BLaER1 (cell line): Measurements from ENCODE around the gene PGLYRP3.

Experiments used
- H3K27ac ChIP-seq: shearing (Covaris generic); formaldehyde crosslinking; 2 replicates; pipeline ENCODE4 v1.8.1; 2022
- H3K27me3 ChIP-seq: shearing (Covaris generic); formaldehyde crosslinking; 2 replicates; pipeline ENCODE4 v1.8.1; 2022
- H3K36me3 ChIP-seq: shearing (Covaris generic); formaldehyde crosslinking; 2 replicates; pipeline ENCODE4 v1.8.1; 2022
- H3K4me1 ChIP-seq: shearing (Covaris generic); formaldehyde crosslinking; 2 replicates; pipeline ENCODE4 v1.8.1; 2022
- H3K4me2 ChIP-seq: shearing (Covaris generic); formaldehyde crosslinking; 2 replicates; pipeline ENCODE4 v1.8.1; 2022
- H3K4me3 ChIP-seq: shearing (Covaris generic); formaldehyde crosslinking; 2 replicates; pipeline ENCODE4 v1.8.1; 2022
- H3K9ac ChIP-seq: shearing (Covaris generic); formaldehyde crosslinking; 2 replicates; pipeline ENCODE4 v1.8.1; 2022
- H3K9me3 ChIP-seq: shearing (Covaris generic); formaldehyde crosslinking; 2 replicates; pipeline ENCODE4 v1.8.1; 2022
- H4K20me1 ChIP-seq: shearing (Covaris generic); formaldehyde crosslinking; 2 replicates; pipeline ENCODE4 v1.8.1; 2022
- Cebpa-rat ChIP-seq: shearing (Covaris generic); IDR thresholded peaks from 2 replicates; pipeline ENCODE4 v1.8.1; 2022

Gene PGLYRP3

GRCh38 chr1:153312570-153313186 is at the start of gene PGLYRP3:
Gene PGLYRP3 (minus strand): TSS chr1:153312952. CDS start chr1:153310665, 2,287 bp downstream.
- H4K20me1 ChIP-seq = no peaks in the 10 kb centered on the region
- H3K4me3 ChIP-seq = no peak within 1 kb of the TSS
- no peak within 1 kb of the TSS for H3K4me2 ChIP-seq
- H3K9ac ChIP-seq = no peak within 1 kb of the TSS
- no peaks in the 10 kb centered on the region for H3K36me3 ChIP-seq
- no peak within 1 kb of the TSS for H3K27ac ChIP-seq
- H3K27me3 ChIP-seq = no peaks in the 10 kb centered on the region
- no peak for TF ChIP-seq Cebpa-rat
- peaks cover 25% of the 10 kb centered on the region for H3K4me1 ChIP-seq
- H3K9me3 ChIP-seq = peaks cover 7% of the 10 kb centered on the region; the same call in 1 of the 2 replicates

GRCh38 chr1:153362187-153362775 is 49.5 kb upstream of the PGLYRP3 start:
- H3K4me3 ChIP-seq = no peak overlapping the region
- H3K27me3 ChIP-seq = no peaks in the 10 kb centered on the region
- H3K4me1 ChIP-seq = peaks cover 12% of the 10 kb centered on the region
- no peaks in the 10 kb centered on the region for H3K9me3 ChIP-seq
- no peaks in the 10 kb centered on the region for H3K36me3 ChIP-seq
- no peaks in the 10 kb centered on the region for H4K20me1 ChIP-seq
- no peak overlapping the region for H3K9ac ChIP-seq
- no peak overlapping the region for H3K27ac ChIP-seq
- no peak for TF ChIP-seq Cebpa-rat
- no peak overlapping the region for H3K4me2 ChIP-seq

- Histone ChIP-seq H3K4me1 (peaks cover 18% of the 10 kb centered on the region), H3K9me3 (no peaks in the 10 kb centered on the region), H3K36me3 (no peaks in the 10 kb centered on the region), H3K4me2 (no peak overlapping the region), H3K27ac (no peak overlapping the region), H3K4me3 (no peak overlapping the region), H3K27me3 (no peaks in the 10 kb centered on the region), H3K9ac (no peak overlapping the region), H4K20me1 (no peaks in the 10 kb centered on the region)
- no peak for TF ChIP-seq Cebpa-rat
Observed at GRCh38 chr1:153361480-153362109, 48.8 kb upstream of the PGLYRP3 start.

- Histone ChIP-seq H3K27ac (no peak overlapping the region), H3K9ac (no peak overlapping the region), H4K20me1 (no peaks in the 10 kb centered on the region), H3K4me2 (no peak overlapping the region), H3K36me3 (no peaks in the 10 kb centered on the region), H3K27me3 (no peaks in the 10 kb centered on the region), H3K9me3 (no peaks in the 10 kb centered on the region), H3K4me1 (peaks cover 18% of the 10 kb centered on the region), H3K4me3 (no peak overlapping the region)
- no peak for TF ChIP-seq Cebpa-rat
Observed at GRCh38 chr1:153360592-153361479, 48.1 kb upstream of the PGLYRP3 start.

- H3K4me1 ChIP-seq = peaks cover 18% of the 10 kb centered on the region
- no peak overlapping the region for H3K4me2 ChIP-seq
- H3K9me3 ChIP-seq = no peaks in the 10 kb centered on the region
- no peaks in the 10 kb centered on the region for H3K27me3 ChIP-seq
- H3K4me3 ChIP-seq = no peak overlapping the region
- no peaks in the 10 kb centered on the region for H3K36me3 ChIP-seq
- H4K20me1 ChIP-seq = no peaks in the 10 kb centered on the region
- no peak overlapping the region for H3K27ac ChIP-seq
- H3K9ac ChIP-seq = no peak overlapping the region
- no peak for TF ChIP-seq Cebpa-rat
Observed at GRCh38 chr1:153360190-153360589, 47.4 kb upstream of the PGLYRP3 start.

- Histone ChIP-seq H3K27me3 (no peaks in the 10 kb centered on the region), H4K20me1 (no peaks in the 10 kb centered on the region), H3K4me3 (no peak overlapping the region), H3K36me3 (no peaks in the 10 kb centered on the region), H3K9me3 (no peaks in the 10 kb centered on the region), H3K4me1 (peaks cover 18% of the 10 kb centered on the region), H3K9ac (no peak overlapping the region), H3K4me2 (no peak overlapping the region), H3K27ac (no peak overlapping the region)
- no peak for TF ChIP-seq Cebpa-rat
Observed at GRCh38 chr1:153359241-153359640, 46.5 kb upstream of the PGLYRP3 start.

- H3K4me1 ChIP-seq = peaks cover 18% of the 10 kb centered on the region
- no peak overlapping the region for H3K4me2 ChIP-seq
- no peaks in the 10 kb centered on the region for H4K20me1 ChIP-seq
- H3K36me3 ChIP-seq = no peaks in the 10 kb centered on the region
- no peaks in the 10 kb centered on the region for H3K27me3 ChIP-seq
- H3K9ac ChIP-seq = no peak overlapping the region
- TF ChIP-seq Cebpa-rat = no peak
- no peaks in the 10 kb centered on the region for H3K9me3 ChIP-seq
- no peak overlapping the region for H3K27ac ChIP-seq
- H3K4me3 ChIP-seq = no peak overlapping the region
Observed at GRCh38 chr1:153358691-153358975, 45.9 kb upstream of the PGLYRP3 start.

GRCh38 chr1:153357853-153358690 is 45.3 kb upstream of the PGLYRP3 start, which contains the start of gene S100A9:
Gene S100A9 (plus strand): TSS chr1:153357854. CDS start chr1:153358284, 430 bp downstream.
- Histone ChIP-seq H3K27me3 (no peaks in the 10 kb centered on the region), H3K27ac (no peak within 1 kb of the TSS), H3K4me3 (no peak within 1 kb of the TSS), H3K4me2 (peak within 1 kb of the TSS; percentile 57), H3K9ac (no peak within 1 kb of the TSS), H3K4me1 (peaks cover 22% of the 10 kb centered on the region), H3K9me3 (no peaks in the 10 kb centered on the region), H3K36me3 (no peaks in the 10 kb centered on the region), H4K20me1 (no peaks in the 10 kb centered on the region)
- no peak for TF ChIP-seq Cebpa-rat
